T-helper 2 cell (primary cell): ENCODE data around the gene WASF3.
"Not testable (repeated sequence)": the region's sequence is repeated elsewhere in the genome, so short reads cannot be mapped to it uniquely, and the experiment has no call there.

Experiments
- DNase-seq, 5 experiments: peaks; one replicate each; pipeline versions ENCODE4 v3.0.0 to v3.0.0-alpha.2; 2012 to 2022

Gene WASF3

GRCh38 chr13:26590951-26591350 is 33.5 kb downstream of the WASF3 start:
- DNase-seq = no peak

DNA sequence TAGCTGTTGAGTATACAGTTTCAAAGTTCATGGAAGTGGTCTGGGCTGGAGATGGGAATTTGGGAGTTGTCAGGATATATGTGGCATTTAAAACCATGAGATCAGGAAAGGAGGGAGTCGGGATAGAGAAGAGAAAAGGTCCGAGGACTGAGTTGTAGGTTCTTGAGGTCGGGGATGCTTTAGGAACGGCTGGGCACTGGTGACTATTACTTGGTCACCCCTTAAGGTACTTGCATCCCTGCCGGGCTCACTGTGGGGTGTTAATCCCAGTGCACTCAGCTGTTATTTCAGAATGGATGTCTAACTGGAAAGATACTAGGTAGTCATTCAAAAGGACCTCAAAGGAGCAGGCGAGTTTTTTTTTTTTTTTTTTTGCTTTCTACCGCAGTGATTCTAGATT is 34.2 kb downstream of the WASF3 start:
- DNase-seq = no peak

GRCh38 chr13:26593661-26594060 is 36.2 kb downstream of the WASF3 start:
- no peak for DNase-seq

DNA sequence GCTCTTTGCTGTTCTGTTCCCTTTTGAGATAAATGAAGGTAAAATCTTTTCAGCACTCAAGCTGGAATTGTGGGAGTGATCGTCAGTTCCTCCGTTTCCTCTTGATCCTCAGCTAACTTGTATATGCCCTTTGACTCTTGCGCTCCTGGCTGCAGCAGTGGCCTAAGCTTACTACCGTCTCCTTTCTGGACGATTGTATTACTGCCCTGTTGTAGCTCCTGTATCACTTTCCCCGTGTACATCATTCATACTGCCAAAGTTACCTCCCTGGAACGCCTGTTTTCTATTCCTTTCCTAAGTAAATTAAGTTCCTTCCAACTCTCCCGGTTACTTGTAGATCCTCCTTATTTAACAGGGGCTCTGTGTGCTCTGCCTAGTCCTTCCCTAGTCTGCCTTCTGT is 36.9 kb downstream of the WASF3 start:
- DNase-seq = no peak

DNA sequence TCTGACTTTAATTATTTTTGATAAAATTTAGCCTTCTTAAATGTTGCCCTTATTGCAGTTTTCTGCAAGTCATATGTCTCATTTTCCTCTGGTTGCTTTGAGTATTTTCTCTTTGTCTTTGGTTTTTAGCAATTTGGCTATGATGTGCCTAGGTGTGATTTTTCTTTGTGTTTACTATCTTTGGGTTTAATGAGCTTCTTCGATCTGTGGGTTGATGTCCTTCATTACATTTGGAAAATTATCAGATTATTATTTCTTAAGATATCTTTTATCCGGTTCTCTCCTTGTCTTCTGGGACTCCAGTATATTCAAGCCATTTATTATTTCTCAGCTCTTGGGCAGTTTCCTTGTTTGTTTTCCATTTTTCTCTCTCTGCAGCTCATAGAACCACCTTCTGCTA is 39.0 kb downstream of the WASF3 start:
- DNase-seq = no peak

DNA sequence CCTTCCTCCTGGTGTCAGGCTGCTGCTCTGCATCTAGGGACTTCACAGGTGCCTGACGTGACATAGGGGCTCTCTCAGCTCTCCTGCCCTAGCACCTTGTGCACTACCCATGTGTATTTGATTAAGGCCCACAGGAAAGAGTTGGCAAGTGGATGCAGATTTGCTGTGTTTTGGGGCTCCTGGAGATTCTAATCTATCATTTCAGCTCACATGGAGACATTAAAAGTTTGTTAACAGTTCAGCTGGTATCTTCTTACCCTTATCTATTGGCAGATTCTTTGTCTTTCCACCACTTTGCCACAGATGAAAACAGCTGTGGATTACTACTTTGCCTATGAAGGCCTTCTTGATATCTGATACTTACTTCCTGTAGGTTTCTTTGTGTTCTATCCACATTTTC is 41.9 kb downstream of the WASF3 start:
- DNase-seq = no peak

- DNase-seq = no peak
Observed at GRCh38 chr13:26599860-26600259, 42.4 kb downstream of the WASF3 start.

- no peak for DNase-seq
Observed at GRCh38 chr13:26600343-26600742, 42.9 kb downstream of the WASF3 start.

DNA sequence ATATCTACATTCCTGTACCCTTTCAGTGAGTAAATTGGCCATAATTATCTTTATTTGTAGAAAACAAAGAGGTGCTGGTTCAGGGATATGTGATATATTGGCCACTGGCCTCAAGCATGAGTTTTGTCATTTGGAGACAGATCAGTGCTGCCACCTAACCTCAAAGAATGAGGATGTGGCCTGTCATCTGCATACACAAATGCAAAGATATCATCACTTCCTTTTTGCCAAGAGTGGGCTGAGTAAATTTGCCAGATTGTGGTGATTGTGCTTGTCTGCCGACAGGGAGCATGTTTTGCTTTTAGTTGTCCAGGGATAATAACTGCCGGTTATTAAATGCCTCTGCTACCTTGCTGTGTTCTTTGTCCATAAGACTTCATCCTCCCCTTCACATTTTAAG is 44.2 kb downstream of the WASF3 start:
- peak in 1 of 5 experiments; percentile 83 for DNase-seq

- DNase-seq = no peak
Observed at GRCh38 chr13:26602783-26603182, 45.3 kb downstream of the WASF3 start.

DNA sequence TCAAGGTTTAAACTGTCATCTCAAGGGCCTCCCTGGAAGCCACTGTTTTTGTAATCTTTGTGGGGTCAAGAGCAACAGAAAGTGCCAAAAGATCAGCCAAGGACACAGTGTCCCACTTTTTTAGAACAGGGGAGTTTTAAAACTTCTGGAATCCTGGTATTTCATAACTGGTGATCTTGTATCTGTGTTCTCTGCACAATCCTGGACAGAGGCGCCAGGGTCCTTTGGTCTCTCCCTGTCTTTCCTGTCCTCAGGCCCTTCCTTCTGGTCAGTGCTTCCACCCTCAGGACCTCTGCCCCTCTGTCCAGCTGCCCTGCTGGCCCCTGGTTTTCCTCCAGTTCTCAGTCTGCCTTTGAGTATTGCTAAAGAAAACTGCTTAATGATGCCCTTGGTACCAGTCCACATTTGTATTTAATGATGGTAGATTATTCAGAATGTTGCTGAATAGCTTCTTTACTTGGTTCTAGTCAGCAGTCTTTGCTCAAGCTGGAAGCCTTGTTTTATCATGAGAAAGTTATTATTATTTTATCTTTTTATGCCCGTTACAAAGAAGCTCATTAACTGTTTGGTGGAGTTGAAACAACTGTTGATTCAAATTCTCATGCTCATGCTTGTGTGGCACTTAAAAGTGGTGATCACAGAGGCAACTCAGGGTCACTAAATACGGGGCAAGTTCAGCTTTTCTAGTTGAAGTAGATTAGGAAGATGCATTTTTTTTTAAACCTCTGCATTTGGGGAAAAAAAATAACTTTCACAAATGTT is 47.5 kb downstream of the WASF3 start:
- no peak for DNase-seq

DNA sequence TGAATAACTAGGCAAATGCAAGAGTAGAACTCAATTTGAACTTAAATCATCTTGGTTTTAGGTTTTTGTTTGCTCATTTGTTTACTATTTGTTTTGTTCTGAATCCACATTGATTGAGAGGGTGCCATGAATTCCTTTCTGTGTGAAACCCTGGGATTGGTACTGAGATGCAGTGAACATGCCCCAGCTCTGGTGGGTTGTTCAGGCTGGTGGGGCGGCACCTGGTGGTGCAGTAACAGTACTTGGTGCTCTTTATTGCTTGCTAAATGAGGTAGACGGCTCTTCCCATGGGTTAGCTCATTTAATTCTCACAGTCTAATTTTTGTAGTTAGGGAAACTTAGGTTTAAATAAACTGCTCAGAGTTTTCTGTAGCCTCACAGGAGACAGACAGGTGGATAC is 48.4 kb downstream of the WASF3 start:
- DNase-seq = no peak

- DNase-seq = no peak
Observed at GRCh38 chr13:26606631-26607030, 49.1 kb downstream of the WASF3 start.

DNA sequence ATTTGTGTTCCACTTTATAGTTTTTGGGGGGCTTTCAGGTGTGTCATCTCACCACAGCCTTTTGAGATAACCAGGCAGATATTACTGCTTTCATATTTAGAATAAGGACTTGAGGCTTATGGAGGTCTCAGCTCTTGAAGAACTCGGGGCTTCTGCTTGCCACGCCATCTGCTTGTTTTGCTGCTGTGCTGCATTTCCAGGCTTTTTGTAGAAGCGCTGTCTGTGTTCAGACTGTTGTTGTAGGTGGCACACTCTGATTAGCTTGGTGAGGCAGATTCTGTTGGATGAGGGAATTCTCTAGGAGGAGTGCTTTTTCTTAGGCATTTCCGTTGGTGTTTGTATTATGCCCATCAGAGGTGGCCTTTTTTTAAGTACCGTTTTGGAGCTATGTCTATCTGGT is 57.2 kb downstream of the WASF3 start:
- DNase-seq = no peak

GRCh38 chr13:26616126-26616525 is 58.6 kb downstream of the WASF3 start:
- DNase-seq = no peak

DNA sequence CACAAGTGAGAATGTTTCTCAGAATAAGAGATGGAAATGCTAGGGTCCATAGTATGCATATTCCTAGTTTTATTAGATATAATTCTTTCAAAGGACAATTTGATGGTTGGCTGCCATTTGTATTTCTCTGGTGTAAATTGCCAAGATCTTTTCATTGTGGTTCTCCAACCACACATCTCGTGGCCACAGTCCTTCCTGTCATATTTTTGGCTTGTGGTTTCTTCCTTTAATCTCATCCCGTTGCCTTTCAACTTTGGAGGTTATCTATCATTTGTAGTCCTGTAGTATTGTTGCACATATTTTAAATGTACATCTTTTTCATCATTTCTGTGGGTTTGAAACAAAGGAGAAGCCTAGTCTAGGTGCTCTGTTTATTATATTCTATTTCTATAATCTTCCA is 61.2 kb downstream of the WASF3 start:
- no peak for DNase-seq

GRCh38 chr13:26619358-26619757 is 61.9 kb downstream of the WASF3 start:
- no peak for DNase-seq

DNA sequence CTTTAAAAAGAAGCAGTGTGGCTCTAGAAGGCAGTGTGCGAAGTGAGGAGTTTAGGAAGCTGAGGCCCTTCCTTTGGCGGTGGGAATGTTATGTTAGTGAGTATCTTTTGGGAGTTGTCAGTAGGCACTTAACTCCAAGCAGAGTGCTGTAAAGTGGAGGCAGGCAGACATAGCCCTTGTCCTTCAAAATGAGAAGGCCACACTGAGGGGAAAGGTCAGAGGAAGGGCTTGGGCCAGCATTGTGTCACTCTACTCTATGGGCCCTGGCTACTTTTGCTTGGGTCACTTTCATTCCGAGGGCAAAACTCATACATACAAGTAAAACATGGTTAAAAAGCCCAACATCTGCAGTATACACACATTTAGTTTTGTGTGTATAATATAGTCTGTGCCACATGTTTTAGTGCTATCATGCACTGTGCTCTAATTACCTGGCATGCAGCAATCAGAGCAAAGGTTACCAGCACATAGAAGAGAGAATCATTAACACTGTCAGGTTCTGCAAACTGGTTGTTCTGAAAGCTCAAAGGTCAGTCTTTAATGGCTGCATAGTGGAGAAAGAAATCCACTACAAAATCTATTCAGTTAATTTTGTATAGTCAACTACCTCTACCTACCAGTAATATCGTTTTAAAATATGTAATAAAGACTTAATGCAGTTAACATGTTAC is 64.4 kb downstream of the WASF3 start:
- DNase-seq = no peak

- DNase-seq = no peak
Observed at GRCh38 chr13:26623125-26623524, 65.6 kb downstream of the WASF3 start.

- DNase-seq = no peak
Observed at GRCh38 chr13:26624572-26624971, 67.1 kb downstream of the WASF3 start.

- no peak for DNase-seq
Observed at GRCh38 chr13:26626271-26626670, 68.8 kb downstream of the WASF3 start.

DNA sequence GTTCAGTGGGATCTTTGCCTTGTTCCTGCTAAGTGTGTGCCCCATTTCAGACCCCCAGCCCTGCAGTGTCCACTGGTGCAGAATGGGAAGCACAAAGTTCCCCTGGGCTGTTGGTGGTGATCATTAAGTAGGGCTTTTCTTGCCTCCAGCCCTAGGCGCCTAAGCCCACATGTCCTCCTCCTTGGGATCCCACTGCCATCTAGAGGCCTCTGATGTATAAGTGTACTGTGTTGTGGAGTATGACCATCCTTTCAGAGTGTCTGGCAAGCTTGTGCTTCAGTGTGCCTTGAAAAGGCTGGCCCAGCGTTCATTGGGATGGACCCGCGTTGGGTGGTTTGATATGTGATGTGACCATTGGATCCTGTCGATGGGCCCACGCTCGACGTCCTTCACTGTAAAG is 71.2 kb downstream of the WASF3 start:
- peak in 1 of 5 experiments; percentile 7 for DNase-seq

DNA sequence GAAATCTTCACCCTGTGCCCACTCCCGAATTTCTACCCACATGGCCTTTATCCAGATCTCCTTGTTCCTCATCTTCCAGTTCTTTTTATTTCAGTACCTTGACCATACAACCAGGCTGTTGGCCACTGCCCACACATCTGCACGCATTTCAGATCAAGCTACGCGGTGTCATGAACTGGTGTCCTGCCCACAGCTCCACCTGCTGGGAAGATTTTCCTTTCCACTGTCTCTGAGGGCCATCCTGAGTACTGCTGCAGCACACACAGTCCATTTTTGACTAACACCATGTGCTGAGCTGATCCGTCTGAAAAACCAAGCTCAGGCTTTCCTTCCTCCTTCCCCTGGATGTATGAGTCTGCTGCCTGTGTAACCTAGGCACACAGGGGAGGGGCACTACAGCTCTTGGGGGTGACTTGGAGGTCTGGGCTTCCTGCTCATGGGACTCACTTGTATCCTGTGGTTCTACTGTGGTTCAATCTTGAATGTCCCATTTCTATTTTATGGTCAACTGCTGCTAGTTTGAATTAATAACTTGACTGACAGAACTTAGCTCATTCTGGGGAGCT is 71.9 kb downstream of the WASF3 start:
- DNase-seq = no peak

DNA sequence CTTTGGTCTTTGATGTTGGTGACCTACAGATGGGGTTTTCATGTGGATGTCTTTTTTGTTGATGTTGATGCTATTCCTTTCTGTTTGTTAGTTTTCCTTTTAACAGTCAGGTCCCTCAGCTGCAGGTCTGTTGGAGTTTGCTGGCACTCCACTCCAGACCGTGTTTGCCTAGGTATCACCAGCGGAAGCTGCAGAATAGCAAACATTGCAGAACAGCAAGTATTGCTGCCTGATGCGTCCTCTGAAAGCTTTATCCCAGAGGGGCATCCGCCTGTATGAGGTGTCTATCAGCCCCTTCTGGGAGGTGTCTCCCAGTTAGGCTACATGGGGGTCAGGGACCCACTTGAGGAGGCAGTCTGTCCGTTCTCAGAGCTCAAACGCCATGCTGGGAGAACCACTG is 78.2 kb downstream of the WASF3 start:
- not testable (repeated sequence) for DNase-seq
